Effector memory CD4-positive, alpha-beta T cell (primary cell): ENCODE results near the gene KCNJ11.
A peak's percentile ranks its signal among the peaks of the same experiment; 100 is the strongest.

ENCODE experiments used
- DNase-seq, 3 donors: peaks; one replicate each; pipeline ENCODE4 v3.0.0-alpha.2; 2020
- H3K27ac ChIP-seq: 2 replicates; pipeline ENCODE4 v1.7.0; 2013; ENCODE audit warnings: mild to moderate bottlenecking, low read length, moderate library complexity; ENCODE audit not compliant: insufficient read depth, poor library complexity, severe bottlenecking
- H3K27me3 ChIP-seq: replicated peaks from 2 replicates; pipeline ENCODE4 v1.7.0; 2013; ENCODE audit warnings: mild to moderate bottlenecking, low read length; ENCODE audit not compliant: insufficient read depth, control insufficient read depth, poor library complexity, severe bottlenecking
- H3K36me3 ChIP-seq: 2 replicates; pipeline ENCODE4 v1.7.0; 2013; ENCODE audit warnings: mild to moderate bottlenecking, low read length, moderate library complexity; ENCODE audit not compliant: control insufficient read depth, insufficient read depth
- H3K4me1 ChIP-seq: 2 replicates; pipeline ENCODE4 v1.7.0; 2013; ENCODE audit warnings: low read length, mild to moderate bottlenecking; ENCODE audit not compliant: control insufficient read depth, insufficient read depth, poor library complexity, severe bottlenecking
- H3K4me3 ChIP-seq: 2 replicates; pipeline ENCODE4 v1.7.0; 2013; ENCODE audit warnings: low read length, low read depth, mild to moderate bottlenecking; ENCODE audit not compliant: insufficient read depth, poor library complexity, severe bottlenecking
- H3K9me3 ChIP-seq: 2 replicates; pipeline ENCODE4 v1.7.0; 2013; ENCODE audit warnings: mild to moderate bottlenecking, low read length, moderate library complexity; ENCODE audit not compliant: control insufficient read depth

The KCNJ11 gene

GRCh38 chr11:17385492-17385891 is 3.0 kb downstream of the KCNJ11 start:
- Histone ChIP-seq H3K27me3 (no peaks in the 10 kb centered on the region), H3K4me1 (peaks cover 3% of the 10 kb centered on the region), H3K27ac (no peak overlapping the region), H3K9me3 (no peaks in the 10 kb centered on the region), H3K4me3 (no peak overlapping the region), H3K36me3 (no peaks in the 10 kb centered on the region)
- no peak for DNase-seq

DNA sequence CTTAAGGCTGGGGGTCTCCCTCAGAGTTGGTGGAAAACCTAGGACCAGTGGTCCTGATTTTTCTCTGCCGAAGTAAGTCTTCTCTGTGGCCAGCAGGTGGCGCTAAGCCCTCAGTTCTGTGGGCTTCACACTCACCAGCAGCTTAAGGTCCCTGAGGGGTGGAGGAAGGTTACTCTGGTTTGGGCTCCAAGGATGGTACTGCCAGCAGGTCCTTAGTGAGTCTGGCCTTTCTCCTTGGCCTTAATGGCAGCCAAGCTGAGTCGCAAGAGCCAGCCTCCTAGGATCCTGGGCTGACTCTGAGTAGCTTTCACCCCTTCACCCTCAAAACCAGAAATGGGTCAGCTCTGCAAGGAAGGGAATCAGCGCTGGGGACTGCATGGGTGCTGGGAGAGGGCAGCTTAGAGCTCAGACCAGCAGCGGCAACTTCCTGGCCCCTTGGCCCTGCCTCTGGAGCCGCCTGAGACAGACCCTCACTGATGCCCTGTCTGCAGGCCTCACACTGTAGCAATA is 4.4 kb downstream of the KCNJ11 start:
- H3K27ac ChIP-seq, result no peak overlapping the region
- H3K4me3 ChIP-seq, result no peak overlapping the region
- peak; percentile 47 to 66 (median 51) for DNase-seq
- no peaks in the 10 kb centered on the region for H3K9me3 ChIP-seq
- H3K27me3 ChIP-seq, result no peaks in the 10 kb centered on the region
- H3K36me3 ChIP-seq, result no peaks in the 10 kb centered on the region
- peaks cover 3% of the 10 kb centered on the region for H3K4me1 ChIP-seq

- H3K27me3 ChIP-seq, result no peaks in the 10 kb centered on the region
- DNase-seq, result no peak
- H3K4me3 ChIP-seq, result no peak overlapping the region
- no peaks in the 10 kb centered on the region for H3K4me1 ChIP-seq
- no peaks in the 10 kb centered on the region for H3K36me3 ChIP-seq
- H3K27ac ChIP-seq, result no peak overlapping the region
- H3K9me3 ChIP-seq, result no peaks in the 10 kb centered on the region
These were observed 5.0 kb downstream of the KCNJ11 start for GRCh38 chr11:17383461-17383860.

DNA sequence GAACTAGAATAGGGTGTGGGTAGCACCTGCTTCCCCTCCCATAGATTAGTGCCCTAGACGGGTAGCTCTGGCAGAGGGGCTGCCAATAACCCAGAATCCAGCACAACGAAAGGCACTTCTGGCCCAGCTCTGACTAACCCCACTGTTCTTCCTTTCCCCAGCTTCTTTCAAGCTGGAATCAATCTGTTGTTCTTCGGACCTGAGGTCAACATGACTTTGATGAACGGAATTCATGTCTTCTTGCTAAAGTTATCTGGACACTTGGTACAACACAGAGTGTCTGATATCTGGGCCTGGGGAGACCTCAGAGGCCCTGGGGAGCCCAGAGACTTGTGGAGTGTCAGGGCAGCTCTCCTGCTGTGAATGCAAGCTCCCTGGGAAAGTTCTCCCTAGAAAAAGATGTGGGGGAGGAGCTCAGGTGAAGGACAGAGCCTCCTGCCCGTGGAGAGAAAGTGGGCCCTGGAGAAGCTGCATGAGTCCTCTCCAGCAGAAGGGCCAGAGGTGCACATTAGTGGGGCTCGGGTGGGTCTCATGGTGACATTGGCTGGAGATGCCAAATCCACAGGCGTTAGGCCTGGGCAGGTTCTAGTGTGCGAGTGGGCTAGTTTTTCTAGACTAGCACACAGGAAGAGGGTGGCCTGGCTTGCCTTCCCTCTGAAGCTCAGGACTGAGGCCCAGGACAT is 6.3 kb downstream of the KCNJ11 start:
- no peak overlapping the region for H3K4me3 ChIP-seq
- no peaks in the 10 kb centered on the region for H3K36me3 ChIP-seq
- H3K27me3 ChIP-seq, result no peaks in the 10 kb centered on the region
- DNase-seq, result no peak
- H3K4me1 ChIP-seq, result no peaks in the 10 kb centered on the region
- H3K27ac ChIP-seq, result no peak overlapping the region
- H3K9me3 ChIP-seq, result no peaks in the 10 kb centered on the region

DNA sequence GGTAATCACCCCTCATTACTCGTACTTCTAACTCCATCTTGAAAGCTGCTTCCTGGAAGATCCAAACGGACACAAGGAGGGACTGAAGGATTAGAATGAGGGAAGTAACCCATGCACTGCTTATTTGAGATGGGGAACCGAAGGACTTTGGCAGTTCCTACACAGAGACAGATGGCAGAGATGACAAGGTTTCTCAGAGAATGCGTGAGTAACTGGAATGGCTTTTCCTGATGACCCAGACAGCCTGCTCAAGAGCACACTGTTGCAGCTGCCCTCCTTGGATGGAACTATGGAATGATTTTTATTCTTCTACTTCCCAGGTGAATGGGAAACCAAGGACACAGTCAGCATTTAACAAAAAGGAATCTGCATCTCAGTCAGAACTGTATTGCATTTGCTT is 7.3 kb downstream of the KCNJ11 start:
- Histone ChIP-seq H3K4me3 (no peak overlapping the region), H3K36me3 (no peaks in the 10 kb centered on the region), H3K4me1 (no peaks in the 10 kb centered on the region), H3K27ac (no peak overlapping the region), H3K27me3 (no peaks in the 10 kb centered on the region), H3K9me3 (no peaks in the 10 kb centered on the region)
- DNase-seq, result no peak

- no peak overlapping the region for H3K4me3 ChIP-seq
- H3K9me3 ChIP-seq, result no peaks in the 10 kb centered on the region
- H3K27ac ChIP-seq, result no peak overlapping the region
- H3K27me3 ChIP-seq, result no peaks in the 10 kb centered on the region
- DNase-seq, result no peak
- H3K4me1 ChIP-seq, result no peaks in the 10 kb centered on the region
- no peaks in the 10 kb centered on the region for H3K36me3 ChIP-seq
These were observed 8.9 kb downstream of the KCNJ11 start for GRCh38 chr11:17379383-17380180.

DNA sequence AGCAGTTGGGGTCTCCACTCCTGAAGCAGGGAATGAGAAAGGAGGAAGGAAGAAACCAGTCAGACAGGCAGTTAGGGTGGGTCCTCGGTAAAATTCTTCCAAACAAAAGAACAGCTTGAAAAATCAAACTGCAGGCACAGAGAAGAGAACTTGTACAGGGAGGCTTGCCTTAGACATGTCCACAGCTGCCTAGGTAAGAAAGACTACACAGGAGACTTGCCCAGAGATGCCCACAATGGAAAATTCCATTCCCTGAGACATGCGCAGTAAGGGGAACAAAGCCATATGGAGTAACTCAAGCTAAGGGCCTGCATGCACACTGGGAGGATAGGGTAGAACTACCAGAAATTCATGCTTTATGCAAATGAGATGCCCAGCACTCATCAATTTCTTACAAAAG is 9.8 kb downstream of the KCNJ11 start:
- no peak for DNase-seq
- H3K27ac ChIP-seq, result no peak overlapping the region
- H3K36me3 ChIP-seq, result no peaks in the 10 kb centered on the region

DNA sequence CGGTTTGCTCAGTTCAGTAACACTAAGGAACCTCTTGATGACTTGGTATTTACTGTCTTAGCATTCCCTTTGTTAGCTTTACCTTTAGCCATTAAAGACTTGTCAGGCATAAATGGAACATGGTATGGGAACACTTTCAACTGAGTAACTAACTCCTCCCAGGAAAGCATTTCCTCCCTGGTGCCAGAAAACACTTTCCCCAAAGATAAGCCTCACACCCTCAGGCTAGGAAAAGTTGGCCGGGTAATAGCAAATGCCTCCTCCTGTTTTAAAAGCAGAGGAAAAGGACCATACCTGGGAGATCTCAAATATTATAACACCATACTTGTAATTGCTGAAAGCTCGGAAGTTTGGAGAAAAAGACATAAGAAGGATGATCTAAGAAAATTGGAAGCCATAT is 12.0 kb downstream of the KCNJ11 start:
- no peak for DNase-seq
- H3K4me3 ChIP-seq, result no peak overlapping the region
- peaks cover 7% of the 10 kb centered on the region for H3K9me3 ChIP-seq
- no peaks in the 10 kb centered on the region for H3K36me3 ChIP-seq
- no peaks in the 10 kb centered on the region for H3K4me1 ChIP-seq
- H3K27ac ChIP-seq, result no peak overlapping the region
- H3K27me3 ChIP-seq, result no peaks in the 10 kb centered on the region

More for the DNA sequence above, 9.8 kb downstream of the KCNJ11 start:
- Histone ChIP-seq H3K4me1 (no peaks in the 10 kb centered on the region), H3K27me3 (no peaks in the 10 kb centered on the region), H3K4me3 (no peak overlapping the region), H3K9me3 (no peaks in the 10 kb centered on the region)

- Histone ChIP-seq H3K9me3 (peaks cover 7% of the 10 kb centered on the region), H3K4me3 (no peak overlapping the region), H3K36me3 (no peaks in the 10 kb centered on the region), H3K27me3 (no peaks in the 10 kb centered on the region), H3K27ac (no peak overlapping the region), H3K4me1 (no peaks in the 10 kb centered on the region)
- DNase-seq, result no peak
These were observed 12.9 kb downstream of the KCNJ11 start for GRCh38 chr11:17375547-17375946.

DNA sequence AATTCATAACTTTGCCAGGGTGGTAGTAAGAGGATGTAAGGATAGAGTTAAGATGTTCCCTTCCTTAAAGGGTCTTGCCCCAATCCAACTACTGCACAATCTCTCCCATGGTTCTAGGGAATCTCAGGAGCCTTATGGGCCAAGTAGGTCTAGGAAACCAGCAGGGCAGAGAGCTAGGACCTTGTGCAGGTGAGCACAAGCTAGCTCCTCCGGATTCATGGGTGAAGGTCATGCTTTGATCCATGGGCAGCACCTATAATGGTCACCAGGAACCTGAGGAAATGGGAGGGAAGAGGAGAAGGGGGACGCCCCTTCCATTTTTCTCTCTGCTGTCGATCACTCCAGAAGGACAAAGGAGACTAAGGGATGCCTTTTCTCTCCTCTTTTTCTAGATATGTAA is 16.8 kb downstream of the KCNJ11 start:
- Histone ChIP-seq H3K4me3 (no peak overlapping the region), H3K27me3 (no peaks in the 10 kb centered on the region), H3K4me1 (no peaks in the 10 kb centered on the region), H3K27ac (no peak overlapping the region), H3K36me3 (no peaks in the 10 kb centered on the region), H3K9me3 (peaks cover 7% of the 10 kb centered on the region)
- no peak for DNase-seq
